AG04449 (cell line): Measurements from ENCODE around the gene S100A11.

Source experiments
- CTCF ChIA-PET: fragments of 350-600 bp; formaldehyde crosslinking; extraction: SDS; loops from one replicate; lab custom pipeline; 2021; ENCODE audit warnings: antibody characterized with exemption; lab: Yijun Ruan, JAX
- POLR2A ChIA-PET: fragments of 400-600, 350-600 bp; formaldehyde crosslinking; extraction: SDS; loops from one replicate; lab custom pipeline; 2020; ENCODE audit warnings: antibody characterized with exemption, inconsistent platforms; lab: Yijun Ruan, JAX
- DNase-seq: peaks from one replicate; pipeline ENCODE4 v3.0.0-alpha.2; 2010; ENCODE audit warnings: low read depth, low spot score
- H3K4me3 ChIP-seq: 2 replicates; pipeline ENCODE4 v1.5.1; 2011; ENCODE audit warnings: low read depth, mild to moderate bottlenecking, control low read depth, low read length
- TF ChIP-seq, protein P1 (sequence below): IDR thresholded peaks from one replicate; pipeline ENCODE4 v1.5.1; 2011; ENCODE audit warnings: mild to moderate bottlenecking, moderate library complexity, low read length, control low read depth, inconsistent platforms; ENCODE audit not compliant: insufficient read depth; ENCODE audit errors: missing control alignments

Gene S100A11

DNA sequence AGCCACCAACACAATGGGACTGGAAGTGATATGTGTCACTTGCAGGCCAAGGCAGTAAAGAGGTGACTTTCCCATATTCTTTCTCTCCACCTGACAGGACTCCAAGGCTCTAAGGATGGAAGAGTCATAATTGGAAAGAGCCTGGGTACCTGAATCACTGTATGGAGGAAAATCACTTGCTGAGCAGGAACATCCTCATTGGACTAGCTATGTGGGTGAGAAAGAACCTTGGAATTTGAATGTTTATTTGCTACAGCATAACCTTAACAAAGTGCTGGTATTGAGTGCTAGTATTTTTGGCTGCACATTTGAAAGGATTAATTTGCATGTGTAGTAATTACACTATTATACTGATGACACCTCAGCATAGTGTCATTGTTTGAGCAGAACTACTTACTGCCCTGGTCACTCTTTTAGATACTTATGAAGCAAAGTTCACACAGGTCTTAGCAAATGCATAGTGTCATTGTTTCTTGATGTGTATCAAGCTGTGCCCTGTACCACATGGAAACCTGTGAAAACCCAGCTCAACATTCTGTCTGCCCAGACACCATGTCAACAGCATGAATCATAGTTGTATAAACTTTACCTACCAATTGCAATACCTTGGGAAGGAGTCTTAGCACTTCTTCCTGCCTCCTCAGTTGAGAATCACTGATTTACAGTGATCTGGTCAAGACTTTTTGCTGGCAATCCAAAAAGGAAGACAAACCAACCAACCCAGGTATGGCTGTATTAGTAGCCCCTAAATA is 38.0 kb downstream of the S100A11 start:
- DNase-seq: no peak
- POLR2A ChIA-PET: no interaction called here
- TF ChIP-seq, protein P1, sequence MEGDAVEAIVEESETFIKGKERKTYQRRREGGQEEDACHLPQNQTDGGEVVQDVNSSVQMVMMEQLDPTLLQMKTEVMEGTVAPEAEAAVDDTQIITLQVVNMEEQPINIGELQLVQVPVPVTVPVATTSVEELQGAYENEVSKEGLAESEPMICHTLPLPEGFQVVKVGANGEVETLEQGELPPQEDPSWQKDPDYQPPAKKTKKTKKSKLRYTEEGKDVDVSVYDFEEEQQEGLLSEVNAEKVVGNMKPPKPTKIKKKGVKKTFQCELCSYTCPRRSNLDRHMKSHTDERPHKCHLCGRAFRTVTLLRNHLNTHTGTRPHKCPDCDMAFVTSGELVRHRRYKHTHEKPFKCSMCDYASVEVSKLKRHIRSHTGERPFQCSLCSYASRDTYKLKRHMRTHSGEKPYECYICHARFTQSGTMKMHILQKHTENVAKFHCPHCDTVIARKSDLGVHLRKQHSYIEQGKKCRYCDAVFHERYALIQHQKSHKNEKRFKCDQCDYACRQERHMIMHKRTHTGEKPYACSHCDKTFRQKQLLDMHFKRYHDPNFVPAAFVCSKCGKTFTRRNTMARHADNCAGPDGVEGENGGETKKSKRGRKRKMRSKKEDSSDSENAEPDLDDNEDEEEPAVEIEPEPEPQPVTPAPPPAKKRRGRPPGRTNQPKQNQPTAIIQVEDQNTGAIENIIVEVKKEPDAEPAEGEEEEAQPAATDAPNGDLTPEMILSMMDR: no peak
- H3K4me3 ChIP-seq: no peak overlapping the region
- CTCF ChIA-PET: interaction anchor here (0.9 to 17.4 kb wide), 12 partner anchors 14 to 188 kb away, joined by 3 to 605 read pairs (median 40); partner anchors contain the start of gene THEM4

DNA sequence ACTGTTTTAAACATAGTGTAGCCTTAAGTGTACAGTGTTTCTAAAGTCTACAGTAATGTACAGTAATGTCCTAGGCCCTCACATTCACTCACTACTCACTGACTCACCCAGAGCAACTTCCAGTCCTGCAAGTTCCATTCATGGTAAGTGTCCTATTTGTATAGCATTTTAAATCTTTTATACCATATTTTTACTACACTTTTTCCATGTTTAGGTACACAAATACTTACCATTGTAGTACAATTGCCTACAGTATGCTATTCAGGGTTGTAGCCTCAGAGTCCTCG is 39.6 kb downstream of the S100A11 start:
- TF ChIP-seq, protein P1: no peak
- no peak overlapping the region for H3K4me3 ChIP-seq
- CTCF ChIA-PET: interaction anchor here (1.7 to 17.4 kb wide), 8 partner anchors 13 to 99 kb away, joined by 3 to 605 read pairs (median 86); partner anchors contain the start of gene THEM4
- DNase-seq: no peak
- POLR2A ChIA-PET: no interaction called here

DNA sequence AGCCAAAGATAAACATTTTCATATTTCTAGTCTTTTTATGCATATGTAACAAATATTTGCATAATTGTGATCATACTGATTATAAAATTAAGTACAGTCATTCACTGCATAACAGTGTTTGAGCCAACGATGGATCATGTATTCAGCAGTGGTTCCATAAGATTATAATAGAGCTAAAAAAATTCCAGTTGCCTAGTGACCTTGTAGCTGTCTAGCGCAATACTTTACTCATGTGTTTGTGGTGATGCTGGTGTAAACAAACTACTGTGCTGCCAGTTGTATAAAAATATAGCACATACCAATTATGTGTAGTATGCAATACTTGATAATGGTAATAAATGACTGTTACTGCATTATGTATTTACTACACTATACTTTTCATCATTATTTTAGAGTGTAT is 41.0 kb downstream of the S100A11 start:
- no peak overlapping the region for H3K4me3 ChIP-seq
- ChIA-PET CTCF (interaction anchor here (0.8 to 17.4 kb wide), 14 partner anchors 10 to 97 kb away, joined by 3 to 605 read pairs (median 6); partner anchors contain the start of gene THEM4), POLR2A (interaction anchor here (1.5 kb wide), 1 partner anchor 55 kb away, joined by 6 read pairs; no protein-coding TSS in a partner anchor)
- no peak for DNase-seq
- TF ChIP-seq, protein P1: no peak

DNA sequence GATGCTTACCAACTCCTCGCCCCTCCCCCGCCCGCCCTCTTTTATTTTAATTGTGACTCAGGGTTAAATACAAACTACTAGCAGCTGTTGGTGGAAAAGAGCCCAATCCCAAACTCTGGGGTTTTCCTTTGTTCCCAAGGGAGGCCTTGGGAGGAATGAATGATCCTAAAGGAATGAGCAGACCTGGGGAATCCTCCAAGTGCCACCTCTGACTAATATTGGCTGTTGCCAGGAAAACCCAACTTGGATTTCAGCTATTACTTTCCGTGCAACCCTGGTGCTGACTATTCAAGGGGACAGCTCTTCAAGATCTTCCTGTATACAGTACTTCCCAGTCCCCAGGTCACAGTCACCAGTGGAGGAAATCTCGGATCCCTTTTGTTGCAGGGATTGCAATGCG is 41.8 kb downstream of the S100A11 start:
- TF ChIP-seq, protein P1: no peak
- DNase-seq: peak; percentile 83
- H3K4me3 ChIP-seq: no peak overlapping the region
- POLR2A ChIA-PET: interaction anchor here (0.6 to 1.5 kb wide), 4 partner anchors 18 to 54 kb away, joined by 3 to 6 read pairs (median 4); partner anchors contain the start of gene S100A11
- CTCF ChIA-PET: interaction anchor here (1.6 to 17.4 kb wide), 5 partner anchors 15 to 59 kb away, joined by 6 to 605 read pairs (median 26); no protein-coding TSS in a partner anchor

DNA sequence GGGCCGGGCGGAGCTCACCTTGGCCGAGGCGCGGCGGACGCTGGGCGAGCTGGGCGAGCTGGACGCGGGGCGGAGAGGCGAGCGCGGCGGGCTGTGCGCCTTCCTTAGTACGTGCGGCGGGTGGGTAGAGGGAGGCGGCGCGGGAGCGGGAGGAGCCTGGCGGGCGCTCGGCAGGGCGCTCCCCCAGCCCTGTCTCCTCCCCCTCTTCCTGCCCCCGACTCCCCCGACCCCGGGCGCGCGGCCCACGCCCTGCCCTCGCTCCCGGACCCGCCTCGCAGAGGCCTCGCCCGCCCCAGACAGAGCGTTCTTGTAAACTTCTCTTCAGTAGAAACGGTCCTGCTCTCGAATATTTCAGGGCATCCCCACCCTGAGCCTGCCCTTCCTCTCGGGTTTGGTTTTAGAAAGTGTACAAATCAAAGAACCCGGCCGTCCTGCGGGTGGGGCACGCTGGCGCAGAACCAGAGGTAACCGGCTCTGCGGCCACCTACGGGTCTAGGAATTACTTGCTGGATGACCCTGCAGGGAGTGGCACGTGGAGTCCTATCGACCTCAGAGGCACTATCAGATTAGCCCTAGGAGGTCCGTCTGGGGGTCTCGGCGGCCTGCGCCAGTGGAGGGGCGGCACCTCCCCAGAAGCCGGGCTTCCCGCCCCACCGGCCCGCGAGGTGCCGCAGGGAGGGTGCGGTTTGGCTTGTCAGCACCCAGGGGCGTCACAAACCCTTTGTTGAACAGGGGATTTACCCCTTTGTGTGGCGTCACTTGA is 42.9 kb downstream of the S100A11 start, which contains the start of gene S100A10:
Gene S100A10 (minus strand): TSS at position 126 of the 763 bp plus-strand sequence. CDS start 7,629 bp downstream, outside the sequence.
- CTCF ChIA-PET: interaction anchor here (1.7 to 17.4 kb wide), 4 partner anchors 8 to 58 kb away, joined by 9 to 605 read pairs (median 10); no protein-coding TSS in a partner anchor
- POLR2A ChIA-PET: interaction anchor here (1.0 to 2.5 kb wide), 4 partner anchors 13 to 58 kb away, joined by 3 to 13 read pairs (median 7); no protein-coding TSS in a partner anchor
- TF ChIP-seq, protein P1: no peak
- H3K4me3 ChIP-seq: peak within 1 kb of the TSS; percentile 94
- DNase-seq: no peak
